H1 (cell line): ENCODE data around the gene EPM2A. TPM values are rescaled to one million over a fixed set of nuclear protein-coding genes. Genes with fewer than 3 reads are reported as not detected.

ENCODE experiments used
- CTCF ChIA-PET: fragments of 300-600 bp; sonication (Branson Sonifier 250); formaldehyde crosslinking; loops from one replicate; lab custom pipeline; 2021; ENCODE audit not compliant: partially characterized antibody; lab: Charles Lee
- POLR2A ChIA-PET: fragments of 300-600 bp; sonication (Branson Sonifier 250); formaldehyde crosslinking; loops from one replicate; lab custom pipeline; 2021; ENCODE audit warnings: inconsistent platforms; ENCODE audit not compliant: partially characterized antibody; lab: Charles Lee
- DNase-seq, 2 experiments: peaks; one replicate each; pipeline versions ENCODE4 v3.0.0 to v3.0.0-alpha.2; 2010 to 2022; ENCODE audit warnings: low spot score in 2 of 2, low read depth in 1 of 2, mixed read lengths in 1 of 2
- FAIRE-seq: peaks from 2 replicates; lab custom pipeline; 2011; peaks lifted over from hg19 to GRCh38; lab: Jason Lieb, UNC
- H2AFZ ChIP-seq: 2 replicates; pipeline ENCODE4 v1.8.1; 2012; ENCODE audit warnings: low read length, inconsistent platforms
- H2AK5ac ChIP-seq: 2 replicates; pipeline ENCODE4 v1.6.1; 2013; ENCODE audit warnings: low read depth, low read length
- H2BK120ac ChIP-seq: replicated peaks from 2 replicates; pipeline ENCODE3; 2013; ENCODE audit warnings: low read depth, low read length, inconsistent platforms
- H2BK12ac ChIP-seq: 2 replicates; pipeline ENCODE4 v1.6.1; 2013; ENCODE audit warnings: low read depth, low read length
- H2BK15ac ChIP-seq: 2 replicates; pipeline ENCODE4 v1.6.1; 2013; ENCODE audit warnings: low read length
- H2BK20ac ChIP-seq: 2 replicates; pipeline ENCODE4 v1.6.1; 2013; ENCODE audit warnings: low read length
- H2BK5ac ChIP-seq: 2 replicates; pipeline ENCODE4 v1.6.1; 2013; ENCODE audit warnings: low read depth, low read length
- H3K14ac ChIP-seq: 2 replicates; pipeline ENCODE4 v1.6.1; 2013; ENCODE audit warnings: inconsistent platforms; ENCODE audit not compliant: insufficient read length
- H3K18ac ChIP-seq: 2 replicates; pipeline ENCODE4 v1.6.1; 2013; ENCODE audit warnings: low read length; ENCODE audit errors: extremely low read depth
- H3K23ac ChIP-seq: 2 replicates; pipeline ENCODE4 v1.6.1; 2013; ENCODE audit warnings: inconsistent platforms; ENCODE audit not compliant: insufficient read length
- H3K23me2 ChIP-seq: 2 replicates; pipeline ENCODE4 v1.6.1; 2013; ENCODE audit warnings: low read depth, low read length
- H3K27ac ChIP-seq: 2 replicates; pipeline ENCODE4 v1.6.1; 2011; ENCODE audit warnings: low read depth, low read length, inconsistent platforms
- H3K27me3 ChIP-seq, 4 experiments: replicated peaks in 1 of 4; 1 replicate in 1 of 4; 2 replicates in 3 of 4; pipeline versions ENCODE4 v1.6.1 to v1.8.1; 2011 to 2013; ENCODE audit warnings: low read length in 3 of 4, mild to moderate bottlenecking in 3 of 4, inconsistent platforms in 2 of 4, mixed read lengths in 2 of 4, moderate library complexity in 1 of 4; ENCODE audit not compliant: control insufficient read depth in 3 of 4, insufficient read depth in 3 of 4; ENCODE audit errors: extremely low read depth in 1 of 4
- H3K36me3 ChIP-seq, 4 experiments: 2 replicates each; pipeline versions ENCODE4 v1.6.1 to v1.8.1; 2011 to 2013; ENCODE audit warnings: mild to moderate bottlenecking in 4 of 4, low read length in 3 of 4, moderate library complexity in 2 of 4, control low read depth in 1 of 4, inconsistent platforms in 1 of 4; ENCODE audit not compliant: insufficient read depth in 4 of 4, control insufficient read depth in 2 of 4
- H3K4ac ChIP-seq: replicated peaks from 2 replicates; pipeline ENCODE3; 2013; ENCODE audit warnings: low read length, low read depth, mixed read lengths, inconsistent platforms; ENCODE audit not compliant: insufficient read length
- H3K4me1 ChIP-seq, 4 experiments: replicated peaks in 1 of 4; 1 replicate in 1 of 4; 2 replicates in 3 of 4; pipeline versions ENCODE4 v1.6.1 to v1.8.1; 2011 to 2013; ENCODE audit warnings: low read length in 3 of 4, inconsistent platforms in 2 of 4, mixed read lengths in 1 of 4; ENCODE audit not compliant: insufficient read depth in 4 of 4, control insufficient read depth in 3 of 4
- H3K4me2 ChIP-seq, 2 experiments: 2 replicates each; pipeline versions ENCODE4 v1.6.1 to v1.8.1; 2011 to 2013; ENCODE audit warnings: low read depth in 2 of 2, low read length in 2 of 2, control low read depth in 1 of 2, inconsistent platforms in 1 of 2, mild to moderate bottlenecking in 1 of 2; ENCODE audit not compliant: insufficient read depth in 1 of 2
- H3K4me3 ChIP-seq, 4 experiments: fragments of 200-600, 300-600 bp in 1 of 4; sonication (generic), shearing (Covaris generic), sonication (Bioruptor Twin) in 1 of 4; 2 replicates each; pipeline versions ENCODE4 v1.5.1 to v1.8.1; 2011 to 2016; ENCODE audit warnings: low read length in 4 of 4, low read depth in 3 of 4, control low read depth in 2 of 4, inconsistent platforms in 2 of 4, mild to moderate bottlenecking in 2 of 4, mixed read lengths in 1 of 4, moderate library complexity in 1 of 4; ENCODE audit not compliant: insufficient read depth in 2 of 4; ENCODE audit errors: extremely low read depth in 1 of 4
- H3K56ac ChIP-seq: replicated peaks from 2 replicates; pipeline ENCODE3; 2013; ENCODE audit warnings: low read depth, mild to moderate bottlenecking, mixed read lengths, low read length, inconsistent platforms; ENCODE audit not compliant: insufficient read length
- H3K79me1 ChIP-seq: 2 replicates; pipeline ENCODE4 v1.6.1; 2013; ENCODE audit warnings: low read depth, low read length, control low read depth
- H3K79me2 ChIP-seq, 2 experiments: 2 replicates each; pipeline versions ENCODE4 v1.6.1 to v1.8.1; 2012 to 2013; ENCODE audit warnings: low read length in 2 of 2, mild to moderate bottlenecking in 2 of 2, inconsistent platforms in 1 of 2; ENCODE audit not compliant: insufficient read depth in 2 of 2, control insufficient read depth in 1 of 2
- H3K9ac ChIP-seq, 4 experiments: replicated peaks in 1 of 4; 1 replicate in 1 of 4; 2 replicates in 3 of 4; pipeline versions ENCODE4 v1.6.1 to v1.8.1; 2011 to 2013; ENCODE audit warnings: low read depth in 3 of 4, low read length in 3 of 4, control low read depth in 2 of 4, mild to moderate bottlenecking in 2 of 4, moderate library complexity in 2 of 4, inconsistent platforms in 1 of 4; ENCODE audit errors: extremely low read depth in 1 of 4
- H3K9me3 ChIP-seq, 2 experiments: 2 replicates each; pipeline versions ENCODE4 v1.6.1 to v1.8.1; 2012 to 2013; ENCODE audit warnings: mild to moderate bottlenecking in 2 of 2, moderate library complexity in 2 of 2, control low read depth in 1 of 2, inconsistent platforms in 1 of 2, low read depth in 1 of 2, low read length in 1 of 2, mixed read lengths in 1 of 2; ENCODE audit not compliant: insufficient read depth in 2 of 2
- H4K20me1 ChIP-seq, 2 experiments: replicated peaks in 1 of 2; 2 replicates each; pipeline versions ENCODE3 to v1.8.1; 2011 to 2013; ENCODE audit warnings: inconsistent platforms in 2 of 2, low read length in 2 of 2, mild to moderate bottlenecking in 1 of 2; ENCODE audit not compliant: insufficient read depth in 2 of 2, control insufficient read depth in 1 of 2
- H4K5ac ChIP-seq: 2 replicates; pipeline ENCODE4 v1.6.1; 2013; ENCODE audit warnings: low read length, low read depth, mixed read lengths, inconsistent platforms; ENCODE audit not compliant: insufficient read length
- H4K8ac ChIP-seq: 2 replicates; pipeline ENCODE4 v1.8.0; 2013; ENCODE audit warnings: mild to moderate bottlenecking, moderate library complexity, low read length, inconsistent platforms; ENCODE audit not compliant: insufficient read depth; ENCODE audit errors: extremely low read depth
- H4K91ac ChIP-seq: replicated peaks from 2 replicates; pipeline ENCODE3; 2013; ENCODE audit warnings: low read length, mixed read lengths, inconsistent platforms; ENCODE audit not compliant: insufficient read length
- CHD2 ChIP-seq: IDR thresholded peaks from 2 replicates; pipeline ENCODE4 v1.6.1; 2012; ENCODE audit warnings: low read length, improper control_type of control experiment
- GABPA ChIP-seq: IDR thresholded peaks from 2 replicates; pipeline ENCODE4 v1.6.1; 2011; ENCODE audit warnings: mild to moderate bottlenecking, low read length, moderate library complexity, borderline replicate concordance; ENCODE audit not compliant: insufficient read depth
- RNF2 ChIP-seq: fragments of 200-900, 300-1000 bp; sonication (generic); IDR thresholded peaks from 2 replicates; pipeline ENCODE4 v1.7.1; 2016; ENCODE audit warnings: borderline replicate concordance, low read depth, mild to moderate bottlenecking, antibody characterized with exemption, low read length; ENCODE audit not compliant: poor library complexity, severe bottlenecking; ENCODE audit errors: missing control alignments
- SIN3A ChIP-seq, 2 experiments: IDR thresholded peaks in 1 of 2; conservative IDR thresholded peaks in 1 of 2; 2 replicates each; pipeline ENCODE4 v1.6.1; 2011 to 2012; ENCODE audit warnings: low read length in 2 of 2, improper control_type of control experiment in 1 of 2, low read depth in 1 of 2, mild to moderate bottlenecking in 1 of 2
- WGBS, 2 experiments: shearing (Covaris generic) in 1 of 2; methylation state at CpG; one replicate each; pipeline versions ENCODE4 v1.1.6 to v1.1.7; 2013 to 2015; ENCODE audit warnings: low lambda C conversion rate in 2 of 2, mixed read lengths in 2 of 2, inconsistent platforms in 1 of 2, low coverage in 1 of 2, missing lambda C conversion rate in 1 of 2; ENCODE audit not compliant: insufficient replicate concordance in 2 of 2, insufficient coverage in 1 of 2, insufficient read length in 1 of 2; ENCODE audit errors: extremely low coverage in 1 of 2, missing lambda C conversion rate in 1 of 2; 5-methylcytosine and 5-hydroxymethylcytosine counted together
- polyA plus RNA-seq, 7 experiments: library from polyadenylated mRNA; depleted of rRNA in 3 of 7; stranded (reverse) in 5 of 7; unstranded in 2 of 7; fragments of >200 nt in 5 of 7; fragments of 200-250 nt in 2 of 7; gene quantifications; 1 replicate in 5 of 7; 2 replicates in 1 of 7; 4 replicates in 1 of 7; pipeline versions ENCODE4 v1.2.1 to v1.2.3, GENCODE V29; 2011 to 2013; ENCODE audit warnings: missing spikeins in 2 of 7, mixed read lengths in 2 of 7
- total RNA-seq: library from RNA; stranded (reverse); fragmentation: NEBNext Ultra II Directional; extraction: Animal tissue kit (Norgen Biotek cat#: 25700); gene quantifications from 2 replicates; pipeline ENCODE4 v1.2.1, GENCODE V29; 2021
- TF ChIP-seq, protein P1 (sequence below): IDR thresholded peaks from 2 replicates; pipeline ENCODE4 v1.6.1; 2012; ENCODE audit warnings: inconsistent platforms

Gene EPM2A
- total and polyA plus RNA-seq, 2 of the 8 experiments (the other 6 are each of a cell fraction or from before 2014, with no cell fraction given) = 2.3 to 6.2 TPM

DNA sequence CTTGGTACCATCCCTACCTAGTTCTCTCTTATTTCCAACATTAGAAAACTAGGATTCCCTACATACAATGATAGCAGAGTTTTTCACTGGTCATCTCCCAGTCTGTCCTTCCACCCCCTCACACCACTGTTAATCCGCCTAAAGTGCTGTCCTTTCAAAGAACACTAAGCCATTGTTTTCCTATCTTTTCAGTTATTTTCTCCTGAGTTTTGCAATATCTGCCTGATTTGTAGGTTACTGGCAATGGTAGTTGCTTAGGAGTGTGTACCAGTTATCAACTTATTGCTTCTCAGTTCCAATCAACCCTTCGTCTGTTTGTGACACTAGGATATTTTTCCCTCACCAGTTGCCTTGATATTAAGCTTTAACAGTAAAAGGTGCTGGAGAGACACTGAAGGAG, 135.0 kb downstream of the EPM2A start:
- no peak overlapping the region for H2BK120ac ChIP-seq
- no peaks in the 10 kb centered on the region for H3K27me3 ChIP-seq
- no peak overlapping the region for H3K14ac ChIP-seq
- H3K23ac ChIP-seq = no peak overlapping the region
- no peak overlapping the region for H3K4ac ChIP-seq
- H2BK12ac ChIP-seq = no peak overlapping the region
- H3K79me1 ChIP-seq = no peaks in the 10 kb centered on the region
- H2AK5ac ChIP-seq = no peak overlapping the region
- H4K5ac ChIP-seq = no peak overlapping the region
- TF ChIP-seq, protein P1, sequence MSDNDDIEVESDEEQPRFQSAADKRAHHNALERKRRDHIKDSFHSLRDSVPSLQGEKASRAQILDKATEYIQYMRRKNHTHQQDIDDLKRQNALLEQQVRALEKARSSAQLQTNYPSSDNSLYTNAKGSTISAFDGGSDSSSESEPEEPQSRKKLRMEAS = no peak
- TF ChIP-seq SIN3A (conservative IDR thresholded peaks at IDR 0.05 in 1 of 2, IDR thresholded peaks at IDR 0.05 in 1 of 2; ENCODE audit: low read depth in 1 of 2, low read length in 2 of 2) (no peak), RNF2 (no peak), GABPA (no peak), CHD2 (no peak)
- TF ChIP-seq, all 59 proteins: peak for 0
- Histone ChIP-seq H3K56ac (no peak overlapping the region), H4K91ac (no peak overlapping the region), H3K27ac (no peak overlapping the region), H3K79me2 (no peaks in the 10 kb centered on the region), H3K4me2 (no peak overlapping the region), H2BK5ac (no peak overlapping the region), H4K8ac (no peak overlapping the region), H4K20me1 (no peaks in the 10 kb centered on the region), H2BK20ac (no peak overlapping the region), H2BK15ac (no peak overlapping the region), H3K4me3 (no peak overlapping the region), H3K36me3 (no peaks in the 10 kb centered on the region), H3K9ac (no peak overlapping the region), H2AFZ (no peak overlapping the region), H3K23me2 (no peaks in the 10 kb centered on the region), H3K9me3 (no peaks in the 10 kb centered on the region), H3K18ac (no peak overlapping the region), H3K4me1 (no peaks in the 10 kb centered on the region)
- DNase-seq (no peak), FAIRE-seq (no peak)
- ChIA-PET CTCF (no interaction called here), POLR2A (no interaction called here)
- WGBS, 2 experiments = 84% methylated on average over 2 of the region's 2 CpGs; no CpG with 5 or more reads in 1 of the 2 experiments
